Head of caudate nucleus (tissue), 42 donors: ENCODE data around the gene CUX1.
"Not testable (repeated sequence)": the region's sequence is repeated elsewhere in the genome, so short reads cannot be mapped to it uniquely, and the experiment has no call there.

ENCODE experiments used
- DNase-seq, 42 donors: peaks; one replicate each; pipeline versions ENCODE4 v3.0.0 to v3.0.0-alpha.2; 2020 to 2021; ENCODE audit warnings: mixed read lengths in 7 of 42
- intact Hi-C: fragments of 100-400 bp; cut with DNase I; formaldehyde crosslinking; loops from one replicate; pipeline ENCODE4 v1.15.0; 2022

CUX1 gene

DNA sequence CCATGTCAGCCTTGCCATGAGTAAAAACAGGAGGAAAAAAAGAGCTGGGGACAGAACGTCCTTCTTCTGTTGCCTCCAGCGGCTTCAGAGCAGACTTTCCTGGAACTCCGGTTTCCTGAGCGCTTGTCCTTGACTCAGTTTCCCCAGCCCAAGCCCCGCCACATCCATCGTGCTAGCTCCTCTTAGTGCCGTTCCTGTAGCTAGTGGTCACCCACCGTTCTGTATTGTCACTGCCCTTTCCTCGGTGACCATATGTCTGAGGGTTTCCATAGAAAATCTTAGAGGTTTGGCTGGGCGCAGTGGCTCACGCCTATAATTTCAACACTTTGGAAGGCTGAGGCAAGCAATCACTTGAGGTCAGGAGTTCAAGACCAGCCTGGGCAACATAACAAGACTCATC is 100.1 kb downstream of the CUX1 start:
- intact Hi-C loops = no loop called here
- no peak for DNase-seq

GRCh38 chr7:101918426-101918825 is 101.0 kb downstream of the CUX1 start:
- intact Hi-C loops = no loop called here
- DNase-seq = no peak

- DNase-seq = peak in 39 of 42 donors; percentile 27 to 86 (median 61)
- intact Hi-C loops = no loop called here
These were observed 102.1 kb downstream of the CUX1 start for GRCh38 chr7:101919363-101920115.

- intact Hi-C loops = no loop called here
- DNase-seq = no peak
These were observed 103.6 kb downstream of the CUX1 start for GRCh38 chr7:101921061-101921460.

DNA sequence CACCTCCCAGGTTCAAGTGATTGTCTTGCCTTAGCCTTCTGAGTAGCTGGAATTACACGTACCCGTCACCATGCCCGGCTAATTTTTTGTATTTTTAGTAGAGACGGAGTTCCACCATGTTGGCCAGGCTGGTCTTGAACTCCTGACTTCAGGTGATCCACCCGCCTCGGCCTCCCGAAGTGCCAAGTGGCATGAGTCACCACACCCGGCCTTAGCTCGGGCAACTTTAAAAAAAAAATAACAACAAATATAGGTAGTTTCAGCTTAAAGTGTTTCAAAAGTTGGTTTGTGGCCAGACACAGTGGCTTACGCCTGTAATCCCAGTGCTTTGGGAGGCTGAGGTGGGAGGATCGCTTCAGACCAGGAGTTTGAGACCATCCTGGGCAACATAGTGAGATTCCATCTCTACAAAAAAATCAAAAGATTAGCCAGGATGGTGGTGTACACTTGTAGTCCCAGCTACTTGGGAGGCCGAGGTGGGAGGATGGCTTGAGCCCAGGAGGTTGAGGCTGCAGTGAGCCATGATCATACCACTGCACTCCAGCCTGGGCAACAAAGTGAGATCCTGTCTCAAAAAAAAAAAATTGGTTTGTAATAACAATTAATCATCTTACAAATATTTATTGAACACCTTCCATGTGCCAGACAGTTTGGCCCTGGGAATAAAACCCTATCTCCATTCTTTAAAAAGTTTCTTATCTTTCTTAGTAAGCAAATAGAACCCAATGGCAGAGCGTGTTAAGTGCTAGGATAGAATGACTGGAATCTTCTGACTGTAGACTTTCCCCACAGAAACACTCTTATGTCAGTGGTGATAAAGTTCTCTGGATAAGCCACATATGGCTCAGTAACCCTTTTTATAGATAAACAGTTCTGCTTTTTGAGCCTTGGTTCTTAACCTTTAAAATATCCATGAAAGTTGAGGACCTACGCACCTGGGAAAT is 104.4 kb downstream of the CUX1 start:
- intact Hi-C loops, DNase-seq: not testable (repeated sequence)

GRCh38 chr7:101922631-101923601 is 105.5 kb downstream of the CUX1 start:
- intact Hi-C loops = no loop called here
- DNase-seq = no peak

- intact Hi-C loops = no loop called here
These were observed 106.2 kb downstream of the CUX1 start for GRCh38 chr7:101923602-101923985.

DNA sequence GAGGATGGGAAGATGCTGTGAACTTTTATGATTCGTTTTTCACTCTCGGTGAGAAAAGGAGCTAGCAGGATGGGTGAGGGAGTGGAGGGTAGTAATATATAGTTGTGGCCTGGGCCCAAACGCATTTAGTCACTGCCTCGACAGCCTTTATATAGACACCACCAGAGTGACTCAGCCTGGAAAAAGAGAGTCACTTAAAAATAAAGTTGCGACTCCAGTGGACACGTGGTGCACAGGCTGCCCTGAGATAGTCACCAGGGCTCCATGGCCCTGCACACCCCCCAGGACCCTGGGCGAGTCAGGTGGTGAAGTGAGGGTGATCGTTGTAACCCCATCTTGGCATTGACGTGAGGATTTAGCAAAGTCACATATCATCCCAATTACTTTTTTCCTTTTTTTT is 106.7 kb downstream of the CUX1 start:
- no peak for DNase-seq
- intact Hi-C loops = no loop called here

More at GRCh38 chr7:101923602-101923985, 106.2 kb downstream of the CUX1 start:
- no peak for DNase-seq

DNA sequence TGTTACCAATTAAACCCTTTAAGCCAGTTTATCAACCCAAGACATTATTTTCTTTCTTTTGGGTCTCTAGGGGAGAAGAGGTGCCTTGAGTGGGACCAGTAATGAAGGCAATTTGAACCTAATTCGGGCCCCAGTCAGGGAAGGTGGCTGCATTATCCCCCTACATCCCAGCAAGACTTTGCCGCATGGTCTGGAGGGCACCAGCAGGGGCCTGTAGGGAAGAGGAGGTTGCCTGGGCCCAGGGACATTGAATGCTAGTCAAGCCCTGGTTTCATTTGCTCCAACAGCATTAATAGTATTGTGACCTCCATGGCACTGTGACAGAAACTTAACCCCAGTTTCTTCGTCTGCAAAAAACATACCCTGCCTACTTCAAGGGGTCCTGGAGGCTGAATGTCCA is 108.8 kb downstream of the CUX1 start:
- intact Hi-C loops = no loop called here

GRCh38 chr7:101927389-101927788 is 110.0 kb downstream of the CUX1 start:
- DNase-seq = no peak
- intact Hi-C loops = no loop called here

More for the DNA sequence above, 108.8 kb downstream of the CUX1 start:
- no peak for DNase-seq

GRCh38 chr7:101927802-101928201 is 110.4 kb downstream of the CUX1 start:
- no peak for DNase-seq
- intact Hi-C loops = no loop called here

DNA sequence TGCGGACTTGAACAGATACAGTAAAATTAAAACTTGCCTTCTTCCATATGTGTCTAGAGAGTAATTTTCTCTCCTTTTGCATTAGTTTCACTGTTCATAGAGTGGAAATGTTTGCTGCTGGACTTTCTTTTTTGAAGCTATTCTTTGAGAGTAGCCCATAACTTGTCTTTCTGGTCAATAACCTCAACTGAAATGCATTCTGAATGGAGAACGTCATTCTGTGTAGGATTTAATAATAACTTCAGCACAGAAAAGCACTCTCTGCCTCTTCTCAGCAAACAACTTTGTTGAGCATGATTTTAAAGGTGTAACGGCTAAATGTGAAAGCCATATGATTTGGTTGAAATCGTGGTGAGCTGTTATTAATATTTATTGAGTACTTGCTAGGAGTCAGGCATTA is 111.8 kb downstream of the CUX1 start:
- DNase-seq = no peak
- intact Hi-C loops = no loop called here

DNA sequence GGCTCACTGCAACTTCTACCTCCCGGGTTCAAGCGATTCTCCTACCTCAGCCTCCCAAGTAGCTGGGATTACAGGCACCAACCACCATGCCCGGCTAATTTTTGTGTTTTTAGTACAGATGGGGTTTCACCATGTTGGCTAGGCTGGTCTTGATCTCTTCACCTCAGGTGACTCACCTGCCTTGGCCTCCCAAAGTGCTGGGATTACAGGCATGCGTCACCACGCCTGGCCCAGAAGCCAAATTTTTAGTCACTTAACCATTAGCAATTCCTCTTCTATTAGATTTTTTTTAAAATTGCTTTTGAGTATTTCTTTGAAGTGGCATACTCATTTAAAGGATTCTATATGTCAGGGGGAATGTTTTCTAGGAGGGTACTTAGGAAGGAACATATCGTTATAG is 112.5 kb downstream of the CUX1 start:
- DNase-seq, intact Hi-C loops: not testable (repeated sequence)

DNA sequence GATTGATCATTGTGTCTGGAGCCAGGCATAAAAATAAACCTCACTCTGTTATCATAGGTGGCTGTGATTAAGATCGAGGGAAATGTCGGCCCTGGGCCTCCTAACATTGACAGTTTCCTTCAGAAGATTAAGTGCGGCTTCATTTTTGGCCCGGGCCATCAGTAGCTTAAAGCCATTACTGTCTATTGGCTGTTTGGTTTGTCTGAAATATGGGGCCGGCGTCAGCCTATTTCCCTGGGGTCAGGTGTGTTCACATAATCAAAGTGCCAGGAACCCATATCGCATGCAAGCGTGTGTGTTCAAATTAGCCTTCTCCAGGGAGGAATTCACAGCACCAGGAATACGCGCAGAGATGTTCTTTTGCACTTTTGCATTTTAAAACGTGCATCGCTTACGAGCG is 114.7 kb downstream of the CUX1 start:
- DNase-seq = no peak
- intact Hi-C loops = no loop called here

- intact Hi-C loops = no loop called here
- no peak for DNase-seq
These were observed 115.6 kb downstream of the CUX1 start for GRCh38 chr7:101933028-101933427.

- intact Hi-C loops = no loop called here
- DNase-seq = no peak
These were observed 116.3 kb downstream of the CUX1 start for GRCh38 chr7:101933688-101934121.

DNA sequence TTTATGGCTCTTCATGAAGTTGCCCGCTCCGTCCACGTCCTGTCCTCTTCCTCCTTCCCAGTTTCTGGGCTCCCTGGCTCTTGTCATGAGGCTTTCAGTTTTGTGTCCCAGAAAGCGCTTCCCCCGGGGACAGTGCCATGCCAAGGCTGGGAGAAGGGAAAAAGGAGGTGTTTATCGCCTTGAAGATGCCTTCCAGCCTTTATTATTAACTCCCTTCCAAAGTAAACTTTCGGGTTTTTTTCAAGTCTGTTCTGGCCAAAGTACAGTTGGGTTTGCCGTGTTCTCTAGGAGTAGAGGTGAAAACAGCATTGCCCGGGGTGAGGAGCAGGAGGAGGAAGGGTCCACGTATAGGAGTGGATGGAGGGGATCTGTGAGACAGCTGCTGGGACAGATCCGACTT is 117.2 kb downstream of the CUX1 start:
- intact Hi-C loops = no loop called here
- DNase-seq = peak in 1 of 42 donors; percentile 20

- DNase-seq = peak in 15 of 42 donors; percentile 20 to 67 (median 34)
- intact Hi-C loops = no loop called here
These were observed 118.2 kb downstream of the CUX1 start for GRCh38 chr7:101935521-101936141.

DNA sequence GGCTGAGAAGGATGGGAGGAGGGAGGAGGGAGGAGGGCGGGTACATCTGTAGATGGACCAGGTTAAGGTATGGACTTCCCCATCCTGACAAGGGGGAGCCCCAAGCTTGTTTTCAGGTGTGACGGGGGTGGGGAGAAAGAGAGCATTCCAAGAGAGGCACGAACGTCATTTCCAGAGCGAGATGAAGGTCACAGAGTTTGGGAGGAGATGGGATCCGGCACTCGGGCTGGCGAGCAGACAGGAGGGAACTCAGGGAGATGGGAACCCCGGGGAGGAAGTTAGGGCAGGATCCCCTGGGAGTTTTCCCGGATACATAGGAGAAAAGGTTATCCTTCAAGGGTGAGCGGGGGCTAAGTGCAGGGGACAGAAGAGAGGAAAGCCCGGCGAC is 118.8 kb downstream of the CUX1 start:
- intact Hi-C loops = no loop called here

More for the DNA sequence above, 118.8 kb downstream of the CUX1 start:
- peak in 2 of 42 donors; percentile 15 to 18 for DNase-seq
